Transverse colon (tissue), 4 donors: ENCODE results near the gene DNAH7.

Experiments used
- CTCF ChIP-seq, 5 experiments: fragments of 200-600 bp in 3 of 5; fragments of 450-650 bp in 2 of 5; sonication (generic) in 3 of 5; IDR thresholded peaks; 1 replicate in 2 of 5; 2 replicates in 3 of 5; pipeline ENCODE4 v1.5.1; 2016 to 2017; ENCODE audit warnings: antibody characterized with exemption in 5 of 5, inconsistent platforms in 3 of 5, mild to moderate bottlenecking in 2 of 5, moderate library complexity in 1 of 5
- POLR2AphosphoS5 ChIP-seq, 3 donors: sonication (generic); formaldehyde crosslinking; IDR thresholded peaks; one replicate each; pipeline ENCODE4 v1.6.1; 2016; ENCODE audit warnings: antibody characterized with exemption in 3 of 3

DNA sequence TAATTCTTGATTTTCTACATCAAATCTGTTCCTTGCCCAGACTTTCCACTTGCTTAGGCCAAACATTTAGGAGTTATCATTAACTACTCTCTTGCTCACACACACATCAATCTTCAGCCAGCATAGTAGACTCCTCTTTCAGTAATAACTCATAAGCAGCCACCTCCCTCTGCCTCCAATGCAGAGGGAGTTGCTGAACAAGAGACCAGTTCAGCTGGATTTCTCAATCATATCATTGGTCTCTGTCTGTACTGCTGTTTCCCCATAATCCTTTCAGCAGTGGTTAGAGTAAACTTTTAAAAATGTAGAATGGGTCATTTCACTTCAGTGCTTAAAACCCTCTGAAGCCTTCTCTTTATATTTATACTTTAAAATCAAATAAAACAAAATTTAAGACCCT, 298.7 kb downstream of the DNAH7 start:
- TF ChIP-seq CTCF (IDR thresholded peaks at IDR 0.05), result no peak
- TF ChIP-seq POLR2AphosphoS5 (IDR thresholded peaks at IDR 0.05), result no peak
